CD4-positive, alpha-beta T cell treated with Interleukin-4 for 4 hours (primary cell): ENCODE results near the gene STKLD1.
"Not testable (repeated sequence)": the region's sequence is repeated elsewhere in the genome, so short reads cannot be mapped to it uniquely, and the experiment has no call there.

Experiments
- DNase-seq: peaks from one replicate; pipeline ENCODE4 v3.0.0-alpha.2; 2020

STKLD1 gene

GRCh38 chr9:133366435-133366834, 9.7 kb upstream of the STKLD1 start:
- DNase-seq: no peak

GRCh38 chr9:133367221-133367620, 8.9 kb upstream of the STKLD1 start:
- DNase-seq: no peak

GRCh38 chr9:133367778-133368177, 8.4 kb upstream of the STKLD1 start:
- no peak for DNase-seq

GRCh38 chr9:133368249-133368881, 7.8 kb upstream of the STKLD1 start:
- no peak for DNase-seq

- DNase-seq: no peak
Observed at GRCh38 chr9:133369422-133369821, 6.7 kb upstream of the STKLD1 start.

- DNase-seq: peak; percentile 26
Observed at GRCh38 chr9:133369933-133370332, 6.2 kb upstream of the STKLD1 start.

- DNase-seq: peak; percentile 80
Observed at GRCh38 chr9:133370685-133371084, 5.5 kb upstream of the STKLD1 start.

GRCh38 chr9:133371261-133371711, 4.9 kb upstream of the STKLD1 start:
- peak; percentile 85 for DNase-seq

- no peak for DNase-seq
Observed at GRCh38 chr9:133372144-133372543, 4.0 kb upstream of the STKLD1 start.

GRCh38 chr9:133374612-133375115, 1.5 kb upstream of the STKLD1 start:
- peak; percentile 68 for DNase-seq

GRCh38 chr9:133375116-133375723, 946 bp upstream of the STKLD1 start:
- DNase-seq: no peak

GRCh38 chr9:133377280-133377679, 1.1 kb downstream of the STKLD1 start:
- DNase-seq: not testable (repeated sequence)

GRCh38 chr9:133377721-133378216, 1.6 kb downstream of the STKLD1 start:
- no peak for DNase-seq

GRCh38 chr9:133378408-133378962, 2.3 kb downstream of the STKLD1 start:
- DNase-seq: no peak

- DNase-seq: no peak
Observed at GRCh38 chr9:133379153-133380086, 3.3 kb downstream of the STKLD1 start.

- no peak for DNase-seq
Observed at GRCh38 chr9:133380734-133381133, 4.6 kb downstream of the STKLD1 start.

- DNase-seq: no peak
Observed at GRCh38 chr9:133382507-133383141, 6.5 kb downstream of the STKLD1 start.

GRCh38 chr9:133383438-133383837, 7.3 kb downstream of the STKLD1 start:
- DNase-seq: no peak

GRCh38 chr9:133384736-133385321, 8.7 kb downstream of the STKLD1 start:
- DNase-seq: no peak

- DNase-seq: no peak
Observed at GRCh38 chr9:133385452-133385851, 9.3 kb downstream of the STKLD1 start.

- no peak for DNase-seq
Observed at GRCh38 chr9:133386338-133386737, 10.2 kb downstream of the STKLD1 start.

- DNase-seq: no peak
Observed at GRCh38 chr9:133387680-133388079, 11.5 kb downstream of the STKLD1 start.
